Activated CD4-positive, CD25-positive, alpha-beta regulatory T cell (primary cell): ENCODE measurements around the gene GOLGA6L10.
"Not testable (repeated sequence)": the region's sequence is repeated elsewhere in the genome, so short reads cannot be mapped to it uniquely, and the experiment has no call there.

ENCODE experiments used
- DNase-seq, 4 experiments: peaks; one replicate each; lab custom pipeline; 2025; lab: John Stamatoyannopoulos, UW

GOLGA6L10 gene

GRCh38 chr15:82317516-82317915 lies 31.8 kb downstream of the GOLGA6L10 start:
- not testable (repeated sequence) for DNase-seq

- DNase-seq = no peak
Measured at GRCh38 chr15:82317091-82317489, 32.2 kb downstream of the GOLGA6L10 start.

GRCh38 chr15:82316247-82317090 lies 32.8 kb downstream of the GOLGA6L10 start:
- not testable (repeated sequence) for DNase-seq

GRCh38 chr15:82315519-82316246 lies 33.6 kb downstream of the GOLGA6L10 start:
- DNase-seq = no peak

GRCh38 chr15:82314769-82315518 lies 34.3 kb downstream of the GOLGA6L10 start:
- no peak for DNase-seq

- DNase-seq = not testable (repeated sequence)
Measured at GRCh38 chr15:82313951-82314768, 35.1 kb downstream of the GOLGA6L10 start.

- DNase-seq = no peak
Measured at GRCh38 chr15:82313446-82313845, 35.8 kb downstream of the GOLGA6L10 start.

GRCh38 chr15:82312586-82313349 lies 36.5 kb downstream of the GOLGA6L10 start:
- DNase-seq = no peak

- DNase-seq = not testable (repeated sequence)
Measured at GRCh38 chr15:82311321-82311720, 38.0 kb downstream of the GOLGA6L10 start.

GRCh38 chr15:82309802-82310201 lies 39.5 kb downstream of the GOLGA6L10 start:
- no peak for DNase-seq

GRCh38 chr15:82307714-82308081 lies 41.6 kb downstream of the GOLGA6L10 start:
- DNase-seq = no peak

GRCh38 chr15:82306791-82307713 lies 42.2 kb downstream of the GOLGA6L10 start:
- no peak for DNase-seq

- no peak for DNase-seq
Measured at GRCh38 chr15:82305621-82306048, 43.6 kb downstream of the GOLGA6L10 start.

- DNase-seq = no peak
Measured at GRCh38 chr15:82304778-82305090, 44.5 kb downstream of the GOLGA6L10 start.

GRCh38 chr15:82303956-82304777 lies 45.1 kb downstream of the GOLGA6L10 start:
- DNase-seq = no peak

GRCh38 chr15:82301296-82302016 lies 47.8 kb downstream of the GOLGA6L10 start:
- DNase-seq = no peak

- DNase-seq = no peak
Measured at GRCh38 chr15:82300883-82301282, 48.4 kb downstream of the GOLGA6L10 start.

GRCh38 chr15:82300326-82300725 lies 48.9 kb downstream of the GOLGA6L10 start:
- DNase-seq = not testable (repeated sequence)
